Fibroblast of mammary gland (primary cell): ENCODE measurements around the gene CCDC81.
"Not testable (repeated sequence)": the region's sequence is repeated elsewhere in the genome, so short reads cannot be mapped to it uniquely, and the experiment has no call there.

Source experiments
- DNase-seq: peaks from one replicate; pipeline ENCODE4 v3.0.0-alpha.2; 2010; ENCODE audit warnings: low read depth
- H3K4me3 ChIP-seq: 2 replicates; pipeline ENCODE4 v1.5.1; 2011; ENCODE audit warnings: low read depth, mild to moderate bottlenecking, low read length, moderate library complexity; ENCODE audit not compliant: control insufficient read depth
- CTCF ChIP-seq: conservative IDR thresholded peaks from 2 replicates; pipeline ENCODE4 v1.5.1; 2011; ENCODE audit warnings: low read depth, low read length, inconsistent platforms; ENCODE audit not compliant: control insufficient read depth, insufficient read depth

The CCDC81 gene

GRCh38 chr11:86416494-86416893 is 41.8 kb downstream of the CCDC81 start:
- TF ChIP-seq CTCF: no peak
- DNase-seq: no peak

GRCh38 chr11:86416951-86417350 is 42.3 kb downstream of the CCDC81 start:
- not testable (repeated sequence) for H3K4me3 ChIP-seq, DNase-seq

More at GRCh38 chr11:86416494-86416893, 41.8 kb downstream of the CCDC81 start:
- H3K4me3 ChIP-seq: no peak overlapping the region

GRCh38 chr11:86418106-86418505 is 43.4 kb downstream of the CCDC81 start:
- no peak for DNase-seq

GRCh38 chr11:86418513-86418912 is 43.8 kb downstream of the CCDC81 start:
- no peak overlapping the region for H3K4me3 ChIP-seq
- TF ChIP-seq CTCF: no peak
- no peak for DNase-seq

More at GRCh38 chr11:86418106-86418505, 43.4 kb downstream of the CCDC81 start:
- no peak overlapping the region for H3K4me3 ChIP-seq
- no peak for TF ChIP-seq CTCF

GRCh38 chr11:86418917-86419316 is 44.2 kb downstream of the CCDC81 start:
- peak; percentile 29 for DNase-seq
- TF ChIP-seq CTCF: peak; percentile 27
- H3K4me3 ChIP-seq: no peak overlapping the region

GRCh38 chr11:86421946-86422345 is 47.3 kb downstream of the CCDC81 start:
- DNase-seq: no peak
- TF ChIP-seq CTCF: no peak
- H3K4me3 ChIP-seq: no peak overlapping the region

GRCh38 chr11:86422371-86422770 is 47.7 kb downstream of the CCDC81 start:
- no peak for TF ChIP-seq CTCF
- DNase-seq: no peak
- no peak overlapping the region for H3K4me3 ChIP-seq

GRCh38 chr11:86423488-86423887 is 48.8 kb downstream of the CCDC81 start:
- not testable (repeated sequence) for H3K4me3 ChIP-seq, DNase-seq
